HTR-8/SVneo (cell line): ENCODE measurements around the gene CTNNBL1.

Experiments
- DNase-seq: peaks from one replicate; pipeline ENCODE4 v3.0.0; 2011; ENCODE audit warnings: low spot score, mixed read lengths; ENCODE audit not compliant: insufficient read length
- FAIRE-seq: peaks from 2 replicates; lab custom pipeline; 2011; peaks lifted over from hg19 to GRCh38; lab: Jason Lieb, UNC

CTNNBL1 gene

GRCh38 chr20:37921341-37921929, 227.6 kb downstream of the CTNNBL1 start:
- no peak for DNase-seq
- FAIRE-seq = no peak
